GM12865 (cell line): ENCODE results near the gene CELSR1.

Experiments
- DNase-seq: peaks from one replicate; pipeline ENCODE4 v3.0.0; 2010; ENCODE audit warnings: low read depth
- H3K4me3 ChIP-seq: 2 replicates; pipeline ENCODE4 v1.5.1; 2011; ENCODE audit warnings: mild to moderate bottlenecking, low read depth, low read length, control low read depth
- CTCF ChIP-seq: IDR thresholded peaks from 2 replicates; pipeline ENCODE4 v1.5.1; 2011; ENCODE audit warnings: low read length, control low read depth, low read depth, inconsistent platforms; ENCODE audit not compliant: insufficient read depth; ENCODE audit errors: missing control alignments

CELSR1 gene

DNA sequence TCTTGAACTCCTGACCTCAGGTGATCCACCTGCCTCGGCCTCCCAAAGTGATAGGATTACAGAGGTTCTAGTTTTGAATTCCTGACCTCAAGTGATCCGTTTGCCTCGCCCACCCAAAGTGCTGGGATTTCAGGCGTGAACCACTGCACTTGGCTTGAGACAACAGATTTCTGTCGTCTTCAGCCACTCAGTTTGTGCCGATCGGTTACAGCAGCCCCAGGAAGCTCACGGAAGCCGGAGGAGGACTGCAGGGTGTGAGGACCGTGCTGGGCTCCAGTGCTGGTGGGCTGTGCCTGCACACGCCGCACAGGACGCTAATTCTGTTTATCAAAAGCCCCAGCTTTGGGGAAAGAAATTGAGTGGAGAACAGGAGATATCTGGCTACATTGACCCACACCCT, 82.0 kb downstream of the CELSR1 start:
- DNase-seq = no peak
- no peak for TF ChIP-seq CTCF
- no peak overlapping the region for H3K4me3 ChIP-seq

- TF ChIP-seq CTCF = no peak
- DNase-seq = no peak
- H3K4me3 ChIP-seq = no peak overlapping the region
These were observed 82.7 kb downstream of the CELSR1 start for GRCh38 chr22:46454504-46455269.

DNA sequence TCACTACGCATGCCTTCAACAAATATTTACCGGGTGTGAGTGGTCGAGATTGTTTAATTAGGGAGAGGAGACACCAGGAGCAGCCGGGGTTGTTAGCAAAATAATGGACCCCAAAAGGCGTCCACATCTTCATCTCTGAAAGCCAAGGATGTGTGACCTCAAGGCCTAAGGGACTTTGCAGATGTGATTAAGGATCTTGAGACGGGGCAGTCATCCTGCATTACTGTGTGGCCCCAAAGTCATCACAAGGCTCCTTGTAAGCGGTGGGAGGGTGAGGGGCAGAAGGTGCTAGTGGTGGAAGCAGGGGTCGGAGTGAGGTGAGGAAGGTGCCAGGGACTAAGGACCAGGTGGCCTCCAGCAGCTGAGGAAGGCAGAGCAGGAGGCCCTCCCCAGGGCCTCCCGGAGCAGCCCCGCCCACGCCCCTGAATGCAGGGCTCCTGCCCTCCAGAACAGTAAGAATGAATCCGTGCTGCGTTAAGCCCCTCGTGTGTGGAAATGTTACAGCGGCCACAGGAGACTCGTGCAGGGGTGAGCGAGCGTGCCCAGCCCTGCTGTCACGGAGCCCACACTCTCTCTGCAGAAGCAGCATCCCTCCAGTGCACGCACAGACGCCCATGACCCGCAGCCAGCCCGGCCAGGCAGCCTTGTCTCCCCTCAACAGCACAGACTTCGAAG, 83.5 kb downstream of the CELSR1 start:
- H3K4me3 ChIP-seq = no peak overlapping the region
- TF ChIP-seq CTCF = no peak
- no peak for DNase-seq

DNA sequence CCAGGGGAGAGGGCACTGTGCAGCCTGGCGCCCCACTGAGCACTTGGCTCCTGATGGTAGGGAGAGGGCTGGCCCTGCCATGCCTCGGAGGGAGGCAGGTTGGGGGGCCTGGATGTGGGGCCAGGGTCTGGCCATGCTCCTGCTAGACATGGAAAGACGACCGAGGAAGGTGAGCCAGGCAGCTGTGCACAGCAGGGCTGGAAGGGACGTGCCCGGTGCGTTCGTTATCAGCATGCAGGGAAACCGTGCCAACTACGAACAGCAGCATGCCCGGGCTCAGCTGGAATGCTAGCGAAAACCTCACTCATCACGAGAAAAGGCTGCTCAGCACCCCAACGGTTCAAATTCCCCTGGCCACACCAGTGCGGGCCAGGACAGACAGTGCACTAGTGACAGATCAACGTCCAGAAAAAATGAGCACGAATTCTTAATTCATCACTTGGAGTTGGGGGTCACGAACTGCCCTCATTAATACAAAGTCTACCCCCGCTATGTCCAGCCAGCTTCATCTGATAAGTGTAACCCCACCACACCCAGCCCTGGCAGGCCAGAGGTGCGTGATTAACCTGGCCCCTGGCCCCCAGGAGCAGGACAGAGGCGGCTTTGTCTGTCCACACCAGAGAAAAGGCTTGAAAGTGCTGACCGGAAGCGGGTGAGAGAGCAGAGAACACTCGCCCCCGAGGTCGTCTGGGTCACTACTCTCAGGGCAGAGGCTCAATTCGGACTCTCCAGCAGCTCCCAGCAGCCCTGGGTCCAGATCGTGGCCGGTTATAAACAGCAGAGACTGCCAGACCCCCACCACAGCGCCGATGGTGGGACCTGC, 84.2 kb downstream of the CELSR1 start:
- TF ChIP-seq CTCF = no peak
- no peak for DNase-seq
- no peak overlapping the region for H3K4me3 ChIP-seq

GRCh38 chr22:46452195-46453005, 85.0 kb downstream of the CELSR1 start:
- H3K4me3 ChIP-seq = no peak overlapping the region
- TF ChIP-seq CTCF = no peak

DNA sequence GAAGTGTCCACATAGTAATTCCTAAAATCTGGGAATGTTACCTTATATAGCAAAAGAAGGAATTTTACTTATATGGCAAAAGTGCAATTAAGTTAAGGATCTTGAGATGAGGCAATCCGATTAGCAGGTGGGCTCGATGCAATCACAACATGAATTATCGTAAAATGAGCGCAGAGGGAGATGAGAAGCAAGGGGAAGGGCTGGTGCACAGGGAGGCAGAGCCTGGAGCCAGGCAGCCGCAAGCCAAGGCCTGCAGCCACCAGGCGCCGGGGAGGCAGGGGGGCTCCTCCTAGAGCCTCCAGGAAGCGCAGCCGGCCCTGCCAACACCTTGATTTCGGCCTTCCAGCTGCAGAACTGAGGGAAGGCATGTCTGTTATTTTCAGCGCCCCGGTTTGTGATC, 85.7 kb downstream of the CELSR1 start:
- no peak overlapping the region for H3K4me3 ChIP-seq
- no peak for TF ChIP-seq CTCF
- DNase-seq = no peak

More at GRCh38 chr22:46452195-46453005, 85.0 kb downstream of the CELSR1 start:
- no peak for DNase-seq
